ENCODE results near the gene ABHD15.

The ABHD15 gene

GRCh38 chr17:29581583-29582253 is 14.9 kb upstream of the ABHD15 start:
- DNase-seq, result no peak

- DNase-seq, result peak; percentile 75
These were observed 13.3 kb upstream of the ABHD15 start for GRCh38 chr17:29579866-29580771.

- no peak for DNase-seq
These were observed 12.0 kb upstream of the ABHD15 start for GRCh38 chr17:29578626-29579485.

GRCh38 chr17:29577385-29578211 is 10.8 kb upstream of the ABHD15 start:
- no peak for DNase-seq

GRCh38 chr17:29577001-29577370 is 10.1 kb upstream of the ABHD15 start:
- DNase-seq, result no peak

DNA sequence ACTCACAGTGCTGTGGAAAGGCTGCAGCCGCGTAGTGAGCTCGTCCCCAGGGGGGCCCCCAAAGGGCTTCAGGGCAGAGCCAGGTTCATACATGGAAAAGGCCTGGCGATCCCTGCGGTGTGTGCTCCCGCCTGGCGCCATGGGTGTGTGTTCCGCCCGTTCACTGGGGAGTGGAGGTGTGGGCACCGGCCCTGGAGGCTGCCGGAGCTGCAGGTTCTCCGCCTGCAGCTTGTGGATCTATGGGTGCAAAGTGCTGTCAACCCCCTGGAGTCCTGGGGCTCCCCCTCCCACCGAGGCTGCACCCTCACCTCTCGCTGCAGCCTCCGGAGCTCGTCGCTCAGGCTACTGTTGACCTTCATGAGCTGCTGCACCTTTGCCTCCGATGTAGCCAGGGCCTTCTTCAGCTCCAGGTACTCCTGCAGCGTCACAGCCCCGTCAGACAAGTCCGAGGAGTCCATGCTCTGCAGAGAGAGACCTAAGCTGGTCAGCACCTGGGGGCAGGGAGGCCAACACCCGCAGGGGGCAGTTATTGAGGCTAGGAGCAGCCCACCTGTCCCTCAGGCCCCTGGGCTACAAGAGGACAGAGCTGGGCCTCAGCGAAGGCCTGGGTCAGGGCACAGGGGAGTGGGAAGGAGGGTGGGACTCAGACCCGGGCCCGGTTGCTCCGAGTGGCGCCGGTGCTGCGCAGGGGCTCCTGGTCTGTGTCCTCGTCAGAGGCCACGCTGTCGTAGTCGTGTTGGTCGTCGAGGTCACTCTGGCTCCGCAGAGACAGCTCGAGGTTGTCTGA is 9.6 kb upstream of the ABHD15 start:
- DNase-seq, result no peak

- DNase-seq, result no peak
These were observed 8.8 kb upstream of the ABHD15 start for GRCh38 chr17:29575511-29576213.

DNA sequence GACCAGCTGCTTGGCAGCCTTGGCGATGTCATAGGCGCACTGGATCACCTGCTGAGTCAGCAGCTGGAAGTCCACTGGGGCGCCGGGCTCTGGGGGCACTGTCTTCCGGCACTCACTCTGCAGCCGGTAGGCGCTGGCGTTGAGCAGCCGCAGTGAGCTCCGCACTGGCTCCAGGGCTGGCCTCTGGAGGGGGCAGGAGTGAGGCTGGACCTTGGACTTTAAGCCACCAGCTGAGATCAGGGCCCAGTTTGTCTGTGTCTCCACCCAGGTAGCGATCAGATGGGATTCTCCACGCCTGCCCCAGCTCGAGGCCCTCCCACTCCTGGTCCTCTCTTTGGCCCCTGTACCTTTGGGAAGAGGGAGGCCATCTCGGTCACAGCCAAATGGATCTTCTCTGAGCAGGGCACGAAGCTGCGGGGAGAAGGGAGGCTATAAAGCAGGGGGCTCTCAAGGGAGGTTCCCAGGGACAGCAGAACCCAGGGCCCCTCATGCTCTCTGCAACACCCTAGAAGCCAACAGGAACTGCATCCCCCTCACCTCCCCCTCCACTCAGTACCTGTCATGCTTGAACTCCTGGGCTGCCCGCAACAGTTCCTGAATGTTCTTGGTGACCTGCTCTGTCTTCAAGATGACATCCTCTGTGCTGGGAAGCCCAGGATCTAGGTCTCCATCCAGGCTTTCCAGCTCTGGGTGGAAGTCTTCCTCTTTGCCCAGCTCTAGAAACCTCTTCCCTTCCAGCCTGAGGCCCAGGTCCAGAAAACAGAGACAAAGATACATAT is 8.1 kb upstream of the ABHD15 start:
- DNase-seq, result no peak

DNA sequence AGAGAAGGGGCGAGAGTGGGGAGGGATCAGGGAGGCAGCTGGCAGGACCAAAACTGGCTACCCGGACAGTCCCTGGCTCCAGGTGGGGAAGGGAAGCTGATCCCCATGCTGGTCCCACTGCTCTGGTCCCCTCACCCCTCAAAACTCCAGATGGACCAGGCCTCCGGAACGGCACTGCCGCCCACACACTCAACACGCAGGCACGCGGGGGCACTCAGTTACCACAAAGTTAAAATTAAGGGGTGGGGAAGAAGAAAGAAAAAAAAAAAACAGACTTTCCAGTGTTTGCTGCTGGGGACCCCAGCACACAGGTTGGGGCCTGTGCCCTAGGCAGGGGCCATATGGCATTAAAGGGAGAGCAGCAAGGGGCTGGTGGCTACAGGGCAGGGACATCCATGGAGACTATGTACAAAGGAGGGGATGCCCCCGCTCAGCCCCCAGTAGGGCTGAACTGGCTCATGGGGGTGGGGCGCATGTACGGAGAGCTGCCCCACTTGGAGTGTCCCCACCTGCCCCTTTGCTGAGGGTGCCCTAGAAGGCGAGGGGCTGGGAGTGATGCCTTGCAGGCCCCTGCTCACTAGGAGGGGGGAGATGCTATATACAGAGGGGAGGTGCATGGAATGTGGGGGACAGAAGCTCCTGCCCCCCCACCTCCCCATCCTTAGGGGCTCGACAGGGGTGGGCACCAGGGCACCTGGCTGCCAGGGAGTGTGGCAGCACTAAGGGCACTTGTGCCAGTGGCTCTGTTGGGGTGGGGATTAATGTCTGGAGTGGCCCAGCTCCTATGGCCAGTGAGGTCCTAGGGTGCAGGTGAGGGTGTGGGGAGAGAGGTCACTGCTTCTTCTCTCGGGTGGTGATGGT is 7.3 kb upstream of the ABHD15 start:
- DNase-seq, result no peak

DNA sequence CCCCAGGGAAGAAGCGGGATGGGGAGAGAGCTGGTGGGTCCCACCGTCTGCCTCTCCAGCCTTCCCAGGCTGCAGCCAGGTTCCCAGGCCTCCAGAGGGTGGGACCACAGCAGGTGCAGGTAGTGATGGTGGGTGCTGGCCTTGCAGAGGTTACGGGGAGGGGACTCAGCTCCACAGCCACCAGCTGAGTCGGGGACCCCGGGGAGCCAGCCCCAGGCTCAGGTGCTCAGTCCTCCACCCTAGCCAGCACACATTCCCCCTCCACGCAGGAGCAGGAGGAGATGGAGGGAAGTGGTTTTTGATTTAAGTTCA is 6.7 kb upstream of the ABHD15 start:
- DNase-seq, result no peak

GRCh38 chr17:29572691-29573557 is 6.1 kb upstream of the ABHD15 start:
- no peak for DNase-seq

- DNase-seq, result no peak
These were observed 5.2 kb upstream of the ABHD15 start for GRCh38 chr17:29571883-29572681.

- no peak for DNase-seq
These were observed 4.6 kb upstream of the ABHD15 start for GRCh38 chr17:29571486-29571882.

DNA sequence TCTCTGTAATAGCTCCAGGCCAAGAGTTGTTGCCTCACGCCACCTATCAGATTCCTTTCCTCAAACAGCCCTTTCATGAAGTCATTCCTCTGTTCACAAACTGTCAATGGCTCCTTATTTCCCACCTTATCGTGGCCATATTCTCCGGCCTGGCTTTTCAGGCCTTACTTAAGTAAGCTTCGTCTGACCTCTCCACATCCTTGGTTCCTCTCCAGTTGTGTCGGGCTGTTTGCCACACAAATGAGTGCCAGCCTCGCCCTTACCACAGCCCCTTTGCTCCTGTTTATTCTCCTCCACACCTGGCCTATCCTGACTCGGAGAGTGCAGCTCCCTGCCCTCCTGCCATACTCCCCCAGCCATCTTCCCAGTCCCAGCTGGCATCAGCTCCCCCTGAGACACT is 3.7 kb upstream of the ABHD15 start:
- DNase-seq, result no peak

DNA sequence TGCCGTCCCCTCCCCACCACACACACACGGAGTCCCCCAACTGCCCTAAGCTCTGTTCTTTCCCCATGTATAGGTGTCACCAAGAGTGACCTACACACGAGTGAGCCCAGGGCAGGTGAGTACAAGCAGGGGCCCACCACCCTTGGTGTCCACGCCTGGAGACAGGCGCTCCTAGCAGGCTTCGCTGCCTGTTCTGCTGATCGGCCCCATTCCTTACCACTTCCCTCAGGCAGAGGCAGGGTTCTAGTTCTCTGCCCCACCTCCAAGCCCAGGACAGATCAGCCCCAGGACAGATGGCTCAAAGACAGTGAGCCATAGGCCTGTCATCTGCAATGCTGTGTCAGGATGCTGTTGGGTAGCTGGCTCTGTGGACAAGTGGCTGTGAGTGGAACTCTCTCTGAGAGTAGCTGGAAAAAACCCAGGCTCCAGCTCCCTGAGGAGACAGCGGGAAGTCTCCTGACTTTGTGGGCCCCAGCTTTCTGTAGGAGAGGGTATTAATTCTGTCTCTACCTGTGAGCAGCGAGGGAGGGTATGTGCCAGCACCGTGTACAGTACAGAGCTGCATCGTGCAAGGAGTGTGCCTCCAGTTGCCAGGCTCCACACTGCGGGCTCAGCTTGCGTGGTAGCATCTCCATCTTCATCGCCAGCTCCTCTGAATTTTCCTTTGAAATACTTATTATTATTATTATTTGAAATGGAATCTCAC is 2.6 kb upstream of the ABHD15 start:
- DNase-seq, result no peak

DNA sequence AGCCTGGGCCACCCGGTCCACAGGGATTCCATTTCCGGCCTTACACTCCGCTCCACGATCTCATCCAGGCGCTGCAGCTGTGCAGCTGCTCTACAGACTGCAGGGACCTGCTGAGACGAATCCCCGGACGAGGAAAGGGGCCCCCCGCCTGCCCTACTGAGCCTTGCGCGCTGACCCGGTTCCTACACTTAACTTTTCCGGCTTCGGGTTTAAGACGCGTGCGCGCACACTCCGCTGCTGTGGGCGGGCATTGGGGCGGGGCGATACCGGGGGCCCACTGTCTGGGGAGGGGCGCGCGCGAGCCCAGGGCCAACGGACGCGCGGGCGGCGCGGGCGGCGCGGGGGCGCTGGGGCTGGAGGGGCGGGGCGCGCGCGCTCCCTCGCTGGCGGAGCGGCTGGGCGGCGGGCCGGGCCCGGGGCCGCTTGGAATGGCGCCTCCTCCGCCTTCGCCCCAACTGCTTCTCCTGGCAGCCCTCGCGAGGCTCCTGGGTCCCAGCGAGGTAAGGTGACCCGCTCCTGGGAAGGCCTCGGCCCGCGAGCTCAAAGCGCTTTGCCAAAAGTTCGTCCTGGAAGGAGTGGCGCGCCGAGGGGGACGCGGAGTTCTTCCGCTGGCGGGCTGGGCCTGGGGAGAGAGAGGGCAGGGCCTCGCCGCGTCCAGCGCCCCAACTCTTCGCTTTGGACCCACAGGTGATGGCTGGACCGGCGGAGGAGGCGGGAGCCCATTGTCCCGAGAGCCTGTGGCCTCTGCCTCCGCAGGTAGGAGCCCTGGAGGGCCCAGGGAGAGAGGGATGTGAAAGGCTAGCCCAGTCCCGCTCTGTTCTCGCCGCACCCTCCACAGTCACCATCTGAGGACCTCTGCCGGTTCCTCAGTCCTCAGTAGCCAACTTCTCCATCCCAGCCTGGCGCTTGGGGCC is 1.8 kb upstream of the ABHD15 start, which contains the start of gene TP53I13:
Gene TP53I13, plus strand, starts transcription at position 371 of the 914 bp plus-strand sequence. Its CDS starts 58 bp downstream, at position 429.
- DNase-seq, result peak; percentile 71

All from T1000 (cell line).